ENCODE data around the gene EMCN.
"Not testable (repeated sequence)": the region's sequence is repeated elsewhere in the genome, so short reads cannot be mapped to it uniquely, and the experiment has no call there.

Gene EMCN

GRCh38 chr4:100379583-100380105, 138.2 kb downstream of the EMCN start:
- DNase-seq (ENCODE audit: low read depth), result no peak

DNA sequence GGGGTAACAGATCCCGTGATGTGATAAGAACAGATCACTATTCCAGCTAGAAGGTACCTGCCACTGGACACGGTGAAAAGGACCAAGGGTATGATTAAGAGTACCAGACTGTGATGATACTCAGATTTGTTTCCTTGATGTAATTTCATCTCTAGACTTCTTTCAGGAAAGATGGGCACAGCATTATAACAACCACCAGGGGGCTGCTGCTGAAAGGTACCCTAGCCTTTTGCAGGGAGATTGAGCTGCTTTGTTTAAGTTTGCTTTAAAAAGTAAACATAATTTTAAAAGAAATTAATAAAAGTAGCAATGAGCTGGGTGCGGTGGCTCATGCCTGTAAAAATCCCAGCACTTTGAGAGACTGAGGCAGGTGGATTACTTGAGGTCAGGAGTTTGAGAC, 145.4 kb downstream of the EMCN start:
- DNase-seq (ENCODE audit: low read depth), result no peak

GRCh38 chr4:100369871-100370270, 148.0 kb downstream of the EMCN start:
- DNase-seq (ENCODE audit: low read depth), result no peak

GRCh38 chr4:100367451-100367850, 150.4 kb downstream of the EMCN start:
- DNase-seq (ENCODE audit: low read depth), result no peak

- no peak for DNase-seq (ENCODE audit: low read depth)
Observed at GRCh38 chr4:100366213-100366612, 151.6 kb downstream of the EMCN start.

GRCh38 chr4:100362366-100362765, 155.5 kb downstream of the EMCN start:
- no peak for DNase-seq (ENCODE audit: low read depth)

DNA sequence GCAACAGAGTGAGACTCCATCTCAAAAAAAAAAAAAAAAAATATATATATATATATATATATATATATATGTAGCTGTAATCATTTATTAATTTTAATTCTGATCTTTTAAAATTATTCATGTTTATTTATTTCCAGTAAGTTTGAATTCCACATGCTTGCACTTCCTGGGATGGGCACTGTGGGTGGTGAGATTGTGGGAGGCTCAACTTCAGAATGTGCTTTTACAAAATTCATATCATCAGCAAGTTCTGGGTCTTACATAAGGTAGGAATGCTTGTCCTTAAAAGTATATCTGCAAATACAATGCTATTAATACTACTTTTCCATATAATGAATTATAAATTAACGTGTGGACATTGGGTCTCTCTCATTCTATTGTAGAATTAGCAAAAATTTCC, 156.5 kb downstream of the EMCN start:
- DNase-seq (ENCODE audit: low read depth), result no peak

DNA sequence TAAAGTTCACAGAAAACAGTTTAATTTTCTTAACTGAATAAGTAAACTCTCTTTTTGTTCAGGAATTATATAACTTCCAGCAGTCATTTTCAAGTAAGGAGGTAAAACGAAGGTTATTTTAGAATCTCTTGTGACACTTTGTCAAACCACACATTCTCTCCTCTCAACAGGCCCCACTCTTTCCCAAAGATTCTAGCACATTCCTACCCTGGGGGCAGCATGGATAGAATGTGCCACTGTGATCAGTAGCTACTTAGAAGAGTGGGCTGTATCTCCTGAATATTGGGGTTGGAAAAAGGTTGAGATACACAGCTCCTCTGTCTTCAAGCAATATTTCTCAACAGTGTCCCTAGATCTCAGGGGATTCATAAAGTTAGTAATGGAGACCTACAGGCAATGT, 157.6 kb downstream of the EMCN start:
- DNase-seq (ENCODE audit: low read depth), result no peak

DNA sequence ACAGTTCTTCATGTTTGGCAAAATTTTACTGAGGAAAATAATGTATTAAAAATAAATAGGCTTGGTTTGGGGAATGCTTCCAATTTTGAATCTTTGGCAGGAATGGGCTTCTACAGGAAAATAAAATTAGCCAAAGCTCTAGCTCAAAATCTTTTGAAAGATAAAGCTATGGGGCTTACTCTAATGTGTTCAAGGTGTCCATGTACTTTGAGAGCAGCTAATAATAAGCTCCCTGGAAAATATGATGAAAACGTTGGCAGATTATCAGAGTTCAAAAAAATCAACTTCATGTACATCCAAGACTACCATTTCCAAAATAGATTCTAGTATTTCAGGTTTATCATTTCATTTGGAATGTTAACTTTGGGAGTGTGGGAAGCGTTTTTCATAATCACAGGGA, 158.4 kb downstream of the EMCN start:
- DNase-seq (ENCODE audit: low read depth), result no peak

DNA sequence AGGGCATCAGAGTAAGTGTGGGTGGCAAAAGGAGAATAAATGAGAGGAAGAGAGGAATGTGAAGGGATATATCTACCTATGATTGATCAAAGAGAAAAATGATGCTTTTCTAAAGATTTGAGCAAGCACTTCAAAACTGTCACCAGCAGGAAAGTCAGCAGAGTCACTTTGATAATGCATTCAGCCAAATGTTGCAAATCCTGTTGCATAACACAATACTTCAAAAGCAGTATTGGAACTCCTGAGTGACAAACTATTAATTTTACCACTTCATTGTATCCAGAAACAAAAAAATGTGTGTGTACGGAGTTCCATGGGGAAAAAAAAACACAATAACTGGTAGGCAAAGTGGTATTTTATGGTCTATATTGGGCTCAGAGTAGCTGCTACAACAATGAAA, 160.3 kb downstream of the EMCN start:
- DNase-seq (ENCODE audit: low read depth), result no peak

GRCh38 chr4:100356172-100356571, 161.7 kb downstream of the EMCN start:
- DNase-seq (ENCODE audit: low read depth), result no peak

GRCh38 chr4:100352352-100352751, 165.5 kb downstream of the EMCN start:
- DNase-seq (ENCODE audit: low read depth), result not testable (repeated sequence)

- no peak for DNase-seq (ENCODE audit: low read depth)
Observed at GRCh38 chr4:100348473-100348872, 169.3 kb downstream of the EMCN start.

DNA sequence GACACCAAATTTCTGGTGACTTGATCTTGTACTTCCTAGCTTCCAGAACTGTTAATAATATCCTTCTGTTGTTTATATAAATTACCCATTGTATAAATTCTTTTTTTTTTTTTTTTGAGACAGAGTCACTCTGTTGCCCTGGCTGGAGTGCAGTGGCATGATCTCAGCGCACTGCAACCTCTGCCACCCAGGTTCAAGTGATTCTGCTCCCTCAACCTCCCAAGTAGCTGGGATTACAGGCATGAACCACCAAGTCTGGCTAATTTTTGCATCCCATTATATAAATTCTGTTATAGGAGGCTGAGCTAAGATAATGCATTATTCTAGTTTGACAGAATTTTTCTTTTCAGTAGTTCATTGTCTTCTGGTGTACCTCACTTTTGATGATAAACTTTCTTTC, 170.6 kb downstream of the EMCN start:
- DNase-seq (ENCODE audit: low read depth), result no peak

DNA sequence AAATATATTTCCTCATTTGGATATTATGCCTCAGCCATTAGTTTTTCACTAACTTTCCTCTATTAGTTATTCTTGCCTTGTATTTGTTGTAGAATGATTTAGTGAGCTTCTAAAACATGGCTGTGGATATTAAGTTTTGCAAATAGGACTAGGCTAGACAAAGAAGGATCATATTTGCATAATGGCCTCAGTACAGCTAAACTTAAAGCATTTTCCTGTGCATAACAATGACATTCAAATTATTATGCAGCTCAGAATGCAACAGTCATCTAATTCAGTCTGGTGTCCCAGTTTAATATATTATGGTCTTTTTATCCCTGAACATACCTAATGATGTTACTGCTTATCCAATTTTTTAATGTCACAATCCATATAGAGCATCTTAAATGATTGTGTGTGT, 172.2 kb downstream of the EMCN start:
- DNase-seq (ENCODE audit: low read depth), result no peak
